Naive B cell (primary cell): ENCODE data around the gene LILRA5. TPM values are rescaled to one million over a fixed set of nuclear protein-coding genes. Genes with fewer than 3 reads are reported as not detected.
"Not testable (repeated sequence)": the region's sequence is repeated elsewhere in the genome, so short reads cannot be mapped to it uniquely, and the experiment has no call there.

Experiments
- ATAC-seq, 2 donors: fragments of 150-1000 bp; cut with Tn5 transposase; 2 replicates each; pipeline ENCODE4 v1.10.0; 2021; ENCODE audit warnings: low read depth in 2 of 2, mild to moderate bottlenecking in 2 of 2, moderate library complexity in 2 of 2
- DNase-seq: peaks from one replicate; pipeline ENCODE4 v3.0.0; 2022
- H3K27ac Mint-ChIP-seq, 6 donors: one replicate each; pipeline ENCODE4 v1.8.0; 2020 to 2022; ENCODE audit warnings: mild to moderate bottlenecking in 6 of 6, mixed read lengths in 6 of 6, moderate library complexity in 5 of 6, inconsistent platforms in 2 of 6
- H3K27me3 Mint-ChIP-seq, 3 donors: one replicate each; pipeline ENCODE4 v1.8.0; 2021 to 2022; ENCODE audit warnings: mixed read lengths in 3 of 3, mild to moderate bottlenecking in 1 of 3
- H3K36me3 Mint-ChIP-seq, 2 donors: one replicate each; pipeline ENCODE4 v1.8.0; 2020 to 2022; ENCODE audit warnings: mixed read lengths in 2 of 2, inconsistent platforms in 1 of 2, mild to moderate bottlenecking in 1 of 2
- H3K4me1 Mint-ChIP-seq, 3 donors: one replicate each; pipeline ENCODE4 v1.8.0; 2020 to 2022; ENCODE audit warnings: mixed read lengths in 3 of 3, inconsistent platforms in 1 of 3, mild to moderate bottlenecking in 1 of 3, moderate library complexity in 1 of 3
- H3K4me3 Mint-ChIP-seq, 8 donors: one replicate each; pipeline ENCODE4 v1.8.0; 2020 to 2022; ENCODE audit warnings: mild to moderate bottlenecking in 8 of 8, mixed read lengths in 8 of 8, moderate library complexity in 8 of 8, inconsistent platforms in 2 of 8
- H3K9me3 Mint-ChIP-seq, 7 donors: one replicate each; pipeline ENCODE4 v1.8.0; 2020 to 2022; ENCODE audit warnings: mixed read lengths in 7 of 7, mild to moderate bottlenecking in 5 of 7, inconsistent platforms in 2 of 7, moderate library complexity in 1 of 7
- polyA plus RNA-seq, 6 donors: library from polyadenylated mRNA; unstranded; fragments of 300-500 nt; fragmentation: Illumina TruSeq; gene quantifications; one replicate each; pipeline ENCODE4 v1.2.3, GENCODE V29; 2021; ENCODE audit warnings: low read depth in 6 of 6

The LILRA5 gene
- polyA plus RNA-seq, 6 donors from 2014 or later: 0.29 to 1.1 (median 0.76) TPM; not detected in 2

- Mint-ChIP-seq H3K4me1 (peaks cover 67 to 97% (median 78%) of the 10 kb centered on the region in 3 donors), H3K27me3 (peaks cover 30 to 45% (median 42%) of the 10 kb centered on the region in 3 donors), H3K4me3 (peak overlapping the region in 7 of 8 donors; percentile 48 to 89 (median 75)), H3K27ac (peak overlapping the region in 5 of 6 donors; percentile 87 to 95 (median 88))
- DNase-seq (peak; percentile 38), ATAC-seq (peak; percentile 24 to 31)
- H3K36me3 Mint-ChIP-seq, H3K9me3 Mint-ChIP-seq: not testable (repeated sequence)
Observed at GRCh38 chr19:54286283-54286682, 26.7 kb downstream of the LILRA5 start.

GRCh38 chr19:54285427-54286056 lies 27.4 kb downstream of the LILRA5 start:
- not testable (repeated sequence) for H3K36me3 Mint-ChIP-seq, H3K9me3 Mint-ChIP-seq
- peak; percentile 72 for DNase-seq
- Mint-ChIP-seq H3K27ac (peak overlapping the region; percentile 39 to 95 (median 88)), H3K4me1 (peaks cover 71 to 100% (median 82%) of the 10 kb centered on the region in 3 donors), H3K27me3 (peaks cover 37 to 50% (median 49%) of the 10 kb centered on the region in 3 donors), H3K4me3 (peak overlapping the region; percentile 42 to 89 (median 74))
- ATAC-seq: peak; percentile 69 to 81

- ATAC-seq (peak; percentile 14 to 38), DNase-seq (peak; percentile 53)
- peak overlapping the region; percentile 15 to 96 (median 71) for H3K27ac Mint-ChIP-seq
- H3K9me3 Mint-ChIP-seq: peaks cover 0 to 2% (median 0%) of the 10 kb centered on the region in 7 donors
- H3K4me1 Mint-ChIP-seq: peaks cover 61 to 82% (median 68%) of the 10 kb centered on the region in 3 donors
- peak overlapping the region; percentile 1 to 84 (median 53) for H3K4me3 Mint-ChIP-seq
- H3K27me3 Mint-ChIP-seq: peaks cover 38 to 59% (median 42%) of the 10 kb centered on the region in 3 donors
- H3K36me3 Mint-ChIP-seq: no peaks in the 10 kb centered on the region
Observed at GRCh38 chr19:54282686-54283470, 30.1 kb downstream of the LILRA5 start.

GRCh38 chr19:54281729-54282075 lies 31.3 kb downstream of the LILRA5 start:
- DNase-seq, ATAC-seq, H3K9me3 Mint-ChIP-seq, H3K36me3 Mint-ChIP-seq: not testable (repeated sequence)
- peak overlapping the region in 1 of 6 donors; percentile 12 for H3K27ac Mint-ChIP-seq
- peak overlapping the region in 5 of 8 donors; percentile 65 to 90 (median 79) for H3K4me3 Mint-ChIP-seq
- peaks cover 27 to 51% (median 30%) of the 10 kb centered on the region in 3 donors for H3K27me3 Mint-ChIP-seq
- peaks cover 53 to 71% (median 59%) of the 10 kb centered on the region in 3 donors for H3K4me1 Mint-ChIP-seq

GRCh38 chr19:54281007-54281728 lies 31.8 kb downstream of the LILRA5 start, which contains the start of gene LILRB2:
Gene LILRB2 (minus strand): TSS chr19:54281110. CDS start chr19:54280496, 614 bp downstream.
- DNase-seq (peak; percentile 63), ATAC-seq (peak; percentile 8 to 29)
- Mint-ChIP-seq H3K9me3 (peaks cover 0 to 2% (median 0%) of the 10 kb centered on the region in 7 donors), H3K4me3 (peak within 1 kb of the TSS in 7 of 8 donors; percentile 64 to 90 (median 79)), H3K27ac (peak within 1 kb of the TSS in 4 of 6 donors; percentile 21 to 90 (median 67)), H3K27me3 (peaks cover 27 to 49% (median 30%) of the 10 kb centered on the region in 3 donors), H3K4me1 (peaks cover 48 to 65% (median 54%) of the 10 kb centered on the region in 3 donors), H3K36me3 (no peaks in the 10 kb centered on the region)

GRCh38 chr19:54280441-54280840 lies 32.5 kb downstream of the LILRA5 start:
- H3K9me3 Mint-ChIP-seq, DNase-seq, H3K36me3 Mint-ChIP-seq, ATAC-seq: not testable (repeated sequence)
- peak overlapping the region in 3 of 6 donors; percentile 52 to 90 (median 53) for H3K27ac Mint-ChIP-seq
- peaks cover 27 to 54% (median 32%) of the 10 kb centered on the region in 3 donors for H3K27me3 Mint-ChIP-seq
- peaks cover 46 to 58% (median 47%) of the 10 kb centered on the region in 3 donors for H3K4me1 Mint-ChIP-seq
- H3K4me3 Mint-ChIP-seq: peak overlapping the region in 7 of 8 donors; percentile 64 to 90 (median 79)

- not testable (repeated sequence) for H3K27ac Mint-ChIP-seq, H3K9me3 Mint-ChIP-seq, ATAC-seq, DNase-seq, H3K36me3 Mint-ChIP-seq
- H3K4me3 Mint-ChIP-seq: peak overlapping the region in 6 of 8 donors; percentile 15 to 90 (median 76)
- peaks cover 27 to 58% (median 35%) of the 10 kb centered on the region in 3 donors for H3K27me3 Mint-ChIP-seq
- peaks cover 43 to 54% (median 44%) of the 10 kb centered on the region in 3 donors for H3K4me1 Mint-ChIP-seq
Observed at GRCh38 chr19:54280025-54280424, 32.9 kb downstream of the LILRA5 start.

- H3K4me1 Mint-ChIP-seq: peaks cover 38 to 48% (median 39%) of the 10 kb centered on the region in 3 donors
- no peaks in the 10 kb centered on the region for H3K36me3 Mint-ChIP-seq
- no peak for ATAC-seq
- H3K4me3 Mint-ChIP-seq: peak overlapping the region in 4 of 8 donors; percentile 15 to 83 (median 43)
- no peak for DNase-seq
- H3K27me3 Mint-ChIP-seq: peaks cover 27 to 64% (median 36%) of the 10 kb centered on the region in 3 donors
- H3K27ac Mint-ChIP-seq: no peak overlapping the region
- peaks cover 0 to 2% (median 0%) of the 10 kb centered on the region in 7 donors for H3K9me3 Mint-ChIP-seq
Observed at GRCh38 chr19:54279406-54279962, 33.5 kb downstream of the LILRA5 start.

- not testable (repeated sequence) for H3K4me3 Mint-ChIP-seq, H3K9me3 Mint-ChIP-seq, H3K36me3 Mint-ChIP-seq, ATAC-seq, DNase-seq
- Mint-ChIP-seq H3K4me1 (peaks cover 34 to 40% (median 36%) of the 10 kb centered on the region in 3 donors), H3K27ac (peak overlapping the region in 1 of 6 donors; percentile 36), H3K27me3 (peaks cover 34 to 72% (median 44%) of the 10 kb centered on the region in 3 donors)
Observed at GRCh38 chr19:54278571-54279195, 34.3 kb downstream of the LILRA5 start.

GRCh38 chr19:54278056-54278455 lies 34.9 kb downstream of the LILRA5 start:
- Mint-ChIP-seq H3K27me3 (peaks cover 36 to 73% (median 48%) of the 10 kb centered on the region in 3 donors), H3K4me1 (peaks cover 30 to 37% (median 32%) of the 10 kb centered on the region in 3 donors), H3K27ac (peak overlapping the region in 2 of 6 donors; percentile 42 to 44)
- H3K4me3 Mint-ChIP-seq, ATAC-seq, H3K9me3 Mint-ChIP-seq, H3K36me3 Mint-ChIP-seq, DNase-seq: not testable (repeated sequence)

GRCh38 chr19:54277111-54277615 lies 35.8 kb downstream of the LILRA5 start:
- peaks cover 25 to 35% (median 27%) of the 10 kb centered on the region in 3 donors for H3K4me1 Mint-ChIP-seq
- not testable (repeated sequence) for H3K9me3 Mint-ChIP-seq, H3K4me3 Mint-ChIP-seq, H3K27ac Mint-ChIP-seq, H3K36me3 Mint-ChIP-seq, DNase-seq, ATAC-seq
- peaks cover 33 to 75% (median 52%) of the 10 kb centered on the region in 3 donors for H3K27me3 Mint-ChIP-seq

GRCh38 chr19:54275951-54276350 lies 37.0 kb downstream of the LILRA5 start:
- H3K9me3 Mint-ChIP-seq: no peaks in the 10 kb centered on the region
- no peak overlapping the region for H3K4me3 Mint-ChIP-seq
- DNase-seq (no peak), ATAC-seq (no peak)
- H3K27ac Mint-ChIP-seq: peak overlapping the region in 1 of 6 donors; percentile 69
- H3K4me1 Mint-ChIP-seq: peaks cover 17 to 35% (median 26%) of the 10 kb centered on the region in 3 donors
- no peaks in the 10 kb centered on the region for H3K36me3 Mint-ChIP-seq
- H3K27me3 Mint-ChIP-seq: peaks cover 29 to 81% (median 54%) of the 10 kb centered on the region in 3 donors
